Measurements from ENCODE around the gene PHYH.
"Not testable (repeated sequence)": the region's sequence is repeated elsewhere in the genome, so short reads cannot be mapped to it uniquely, and the experiment has no call there.

The PHYH gene

DNA sequence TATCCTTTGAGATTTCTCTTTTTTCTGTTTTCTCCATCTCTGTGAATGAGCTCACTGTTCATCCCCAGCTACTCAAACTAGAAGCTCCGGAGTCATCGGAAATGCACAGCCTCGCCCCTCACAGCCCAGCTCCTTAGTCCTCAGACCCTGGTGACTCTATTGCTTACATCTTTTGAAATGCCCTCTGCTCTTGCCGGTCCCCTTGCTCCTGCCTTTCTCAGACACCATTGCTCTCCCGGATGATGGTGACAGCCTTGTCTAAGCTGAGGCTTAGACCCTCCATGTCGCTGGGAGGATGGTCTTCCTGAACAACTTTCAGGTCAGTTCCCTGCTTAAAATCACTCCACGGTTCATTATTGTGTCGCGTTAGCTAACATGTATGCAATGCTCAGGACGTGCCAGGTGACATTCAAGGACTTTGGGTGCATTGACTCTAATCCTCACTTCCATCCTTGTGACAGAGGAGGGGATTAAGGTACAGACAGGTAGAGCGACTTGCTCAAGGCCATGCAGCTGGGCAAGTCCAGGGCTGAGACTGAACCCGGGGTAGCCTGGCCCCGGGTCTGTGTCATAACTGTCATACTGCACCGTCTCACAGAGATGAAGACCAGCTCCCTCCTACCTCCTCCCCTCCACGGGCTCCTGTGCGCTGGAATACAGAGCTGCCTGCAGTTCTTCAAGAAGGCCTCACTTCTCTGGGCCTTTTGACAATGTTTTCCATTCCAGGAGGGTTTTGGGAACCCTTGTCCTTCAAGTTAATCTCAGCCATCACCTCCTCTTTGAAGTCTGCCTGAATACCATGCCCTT is 61.4 kb downstream of the PHYH start:
- DNase-seq, result no peak
- in situ Hi-C loops (cut with HindIII; ENCODE audit: low pct_ligation_motif_present, low pct_unique_long_range_greater_than_20kb, low sequenced_read_pairs), result no loop called here

DNA sequence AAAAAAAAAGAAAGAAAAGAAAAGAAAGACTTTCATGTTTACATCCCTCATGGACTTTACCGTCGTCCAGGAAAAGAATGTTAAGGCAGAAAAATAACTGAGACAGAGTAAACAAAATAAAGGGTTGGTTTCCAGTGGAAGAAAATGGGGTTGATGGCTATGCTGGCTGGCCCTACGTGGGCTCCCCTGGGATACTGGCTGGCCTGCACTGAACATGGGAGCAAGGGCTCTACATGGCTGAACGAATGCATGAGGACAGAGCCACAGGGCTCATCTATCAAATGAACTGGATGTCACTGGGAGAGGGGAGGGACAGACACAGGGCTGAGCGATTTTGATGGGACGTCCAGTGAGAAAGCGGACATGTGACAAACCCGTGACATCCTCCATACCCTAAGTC is 63.2 kb downstream of the PHYH start:
- no peak for DNase-seq
- in situ Hi-C loops (cut with HindIII; ENCODE audit: low pct_ligation_motif_present, low pct_unique_long_range_greater_than_20kb, low sequenced_read_pairs), result no loop called here

DNA sequence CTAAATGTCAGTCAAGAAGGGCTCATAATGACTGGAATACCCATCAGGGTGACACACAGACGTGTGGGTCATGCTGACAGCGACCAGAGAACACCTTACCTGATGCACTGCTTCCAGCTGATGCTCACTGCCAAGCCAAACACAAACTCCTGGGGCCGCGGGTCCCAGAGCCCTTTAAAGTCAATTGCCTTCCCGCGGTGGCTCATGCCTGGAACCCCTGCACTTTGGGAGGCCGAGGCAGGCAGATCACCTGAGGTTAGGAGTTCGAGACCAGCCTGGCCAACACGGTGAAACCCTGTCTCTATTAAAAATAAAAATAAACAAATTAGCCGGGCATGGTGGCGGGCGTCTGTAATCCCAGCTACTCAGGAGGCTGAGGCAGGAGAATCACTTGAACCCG is 65.1 kb downstream of the PHYH start:
- in situ Hi-C loops (cut with HindIII; ENCODE audit: low pct_ligation_motif_present, low pct_unique_long_range_greater_than_20kb, low sequenced_read_pairs), result not testable (repeated sequence)

DNA sequence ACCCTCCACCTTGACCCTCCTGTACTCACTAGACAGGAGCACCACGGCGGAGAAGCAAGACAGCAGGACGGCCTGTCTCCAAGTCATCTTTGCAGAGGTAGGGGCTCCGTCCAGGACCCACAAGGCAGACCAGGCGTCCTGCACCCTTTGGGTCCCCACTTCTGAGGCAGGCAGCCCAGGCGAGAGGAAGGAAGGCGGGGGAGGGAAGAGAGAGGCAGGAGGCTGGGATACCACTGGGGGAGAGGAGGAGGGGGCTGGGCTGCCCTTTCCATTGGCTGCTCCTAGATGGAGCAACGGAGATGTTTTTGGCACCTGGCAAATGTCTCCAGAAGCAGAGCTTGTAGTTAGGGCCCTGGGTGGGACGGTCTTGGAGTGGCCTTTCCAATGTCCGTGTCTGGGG is 65.7 kb downstream of the PHYH start, which contains the start of gene UCMA:
Gene UCMA (minus strand): TSS at position 203 of the 400 bp plus-strand sequence. CDS start 116 bp downstream, at position 87.
- DNase-seq, result no peak
- in situ Hi-C loops (cut with HindIII; ENCODE audit: low pct_ligation_motif_present, low pct_unique_long_range_greater_than_20kb, low sequenced_read_pairs), result no loop called here

More for the DNA sequence above, 65.1 kb downstream of the PHYH start:
- DNase-seq, result not testable (repeated sequence)

DNA sequence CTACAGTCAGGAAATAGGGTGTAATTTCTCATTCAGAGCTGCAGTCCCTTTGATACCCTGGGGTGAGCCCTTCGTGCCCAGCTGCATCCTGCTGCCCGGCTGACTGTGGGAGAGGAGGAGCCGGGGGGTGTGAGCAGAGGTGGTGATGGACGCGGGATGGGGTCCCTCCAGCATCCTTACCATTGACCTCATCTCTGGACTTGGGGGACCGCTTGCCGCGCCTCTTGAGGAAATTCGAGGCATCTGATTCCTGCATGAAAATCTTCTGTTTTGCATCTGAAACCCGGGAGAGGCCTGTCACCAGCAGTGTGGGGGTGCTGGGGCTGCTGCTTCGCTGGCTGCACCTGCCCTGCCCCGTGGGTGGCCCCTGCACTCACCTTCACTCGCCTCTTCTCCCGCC is 66.5 kb downstream of the PHYH start:
- DNase-seq, result no peak
- in situ Hi-C loops (cut with HindIII; ENCODE audit: low pct_ligation_motif_present, low pct_unique_long_range_greater_than_20kb, low sequenced_read_pairs), result no loop called here

DNA sequence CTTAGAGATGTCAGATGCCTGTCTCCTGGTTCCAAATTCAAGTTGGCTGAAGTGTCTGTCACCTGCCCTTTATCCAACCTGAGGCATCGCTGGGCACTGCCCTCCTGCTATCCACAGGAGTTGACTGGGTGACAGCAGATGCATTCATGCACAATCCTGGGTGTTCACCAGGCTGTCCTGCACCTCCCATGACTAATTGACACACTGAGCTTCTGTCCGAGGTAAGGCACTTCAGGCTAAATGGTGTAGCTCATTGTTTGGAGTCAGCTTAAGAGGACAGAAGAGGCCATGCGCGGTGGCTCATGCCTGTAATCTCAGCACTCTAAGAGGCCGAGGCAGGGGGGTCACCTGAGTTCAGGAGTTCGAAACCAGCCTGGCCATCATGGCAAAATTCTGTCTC is 68.1 kb downstream of the PHYH start:
- in situ Hi-C loops (cut with HindIII; ENCODE audit: low pct_ligation_motif_present, low pct_unique_long_range_greater_than_20kb, low sequenced_read_pairs), result no loop called here
- no peak for DNase-seq

DNA sequence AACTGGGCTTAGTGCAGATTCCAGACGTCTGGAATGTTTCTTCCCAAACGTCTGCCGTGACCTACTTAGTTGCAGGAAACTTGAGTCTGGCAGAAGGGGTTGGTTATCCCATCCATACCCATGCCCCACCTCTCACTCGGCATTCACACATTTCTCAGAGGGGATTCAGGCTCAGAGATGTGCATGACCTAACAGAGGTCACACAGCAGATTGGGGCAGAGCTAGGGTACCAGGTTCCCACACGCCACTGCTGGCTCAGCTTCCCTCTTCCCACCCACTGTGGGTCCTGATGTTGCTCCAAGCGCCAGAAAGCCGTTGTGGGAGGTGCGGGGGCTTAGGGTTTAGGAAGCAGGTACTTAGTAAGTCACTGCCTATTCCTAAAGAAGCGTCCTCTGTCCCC is 68.7 kb downstream of the PHYH start:
- DNase-seq, result no peak
- in situ Hi-C loops (cut with HindIII; ENCODE audit: low pct_ligation_motif_present, low pct_unique_long_range_greater_than_20kb, low sequenced_read_pairs), result no loop called here

Measured in ACHN (cell line).